DMS 273 (cell line): ENCODE results near the gene ATP6V0D1.

Source experiments
- DNase-seq: peaks from one replicate; lab custom pipeline; 2025; ENCODE audit not compliant: unreplicated experiment; lab: John Stamatoyannopoulos, UW

The ATP6V0D1 gene

GRCh38 chr16:67409631-67410030, 71.3 kb downstream of the ATP6V0D1 start:
- DNase-seq = peak; percentile 54

- peak; percentile 46 for DNase-seq
Observed at GRCh38 chr16:67407788-67408452, 73.0 kb downstream of the ATP6V0D1 start.

GRCh38 chr16:67407176-67407787, 73.7 kb downstream of the ATP6V0D1 start:
- DNase-seq = peak; percentile 44

- peak; percentile 62 for DNase-seq
Observed at GRCh38 chr16:67406111-67406971, 74.6 kb downstream of the ATP6V0D1 start.

- DNase-seq = no peak
Observed at GRCh38 chr16:67405336-67405735, 75.6 kb downstream of the ATP6V0D1 start.

- DNase-seq = no peak
Observed at GRCh38 chr16:67404740-67405226, 76.2 kb downstream of the ATP6V0D1 start.

GRCh38 chr16:67403976-67404555, 76.9 kb downstream of the ATP6V0D1 start:
- no peak for DNase-seq

- DNase-seq = no peak
Observed at GRCh38 chr16:67400901-67401300, 80.1 kb downstream of the ATP6V0D1 start.

- DNase-seq = peak; percentile 96
Observed at GRCh38 chr16:67399749-67400704, 80.9 kb downstream of the ATP6V0D1 start.

GRCh38 chr16:67399218-67399733, 81.7 kb downstream of the ATP6V0D1 start:
- no peak for DNase-seq

- DNase-seq = no peak
Observed at GRCh38 chr16:67398546-67399217, 82.3 kb downstream of the ATP6V0D1 start.

GRCh38 chr16:67397812-67398545, 83.0 kb downstream of the ATP6V0D1 start:
- peak; percentile 59 for DNase-seq

- DNase-seq = no peak
Observed at GRCh38 chr16:67397036-67397801, 83.7 kb downstream of the ATP6V0D1 start.

GRCh38 chr16:67396159-67397035, 84.6 kb downstream of the ATP6V0D1 start:
- peak; percentile 96 for DNase-seq

- peak; percentile 88 for DNase-seq
Observed at GRCh38 chr16:67395458-67396158, 85.3 kb downstream of the ATP6V0D1 start.

- no peak for DNase-seq
Observed at GRCh38 chr16:67395105-67395457, 85.9 kb downstream of the ATP6V0D1 start.
